ENCODE measurements around the gene ENAH. TPM values are rescaled to one million over a fixed set of nuclear protein-coding genes. Genes with fewer than 3 reads are reported as not detected.

The ENAH gene
- total and polyA plus RNA-seq, 9 of the 15 experiments (the other 6 are each of a cell fraction or from before 2014, with no cell fraction given): 0.03 to 1.2 (median 0.15) TPM

DNA sequence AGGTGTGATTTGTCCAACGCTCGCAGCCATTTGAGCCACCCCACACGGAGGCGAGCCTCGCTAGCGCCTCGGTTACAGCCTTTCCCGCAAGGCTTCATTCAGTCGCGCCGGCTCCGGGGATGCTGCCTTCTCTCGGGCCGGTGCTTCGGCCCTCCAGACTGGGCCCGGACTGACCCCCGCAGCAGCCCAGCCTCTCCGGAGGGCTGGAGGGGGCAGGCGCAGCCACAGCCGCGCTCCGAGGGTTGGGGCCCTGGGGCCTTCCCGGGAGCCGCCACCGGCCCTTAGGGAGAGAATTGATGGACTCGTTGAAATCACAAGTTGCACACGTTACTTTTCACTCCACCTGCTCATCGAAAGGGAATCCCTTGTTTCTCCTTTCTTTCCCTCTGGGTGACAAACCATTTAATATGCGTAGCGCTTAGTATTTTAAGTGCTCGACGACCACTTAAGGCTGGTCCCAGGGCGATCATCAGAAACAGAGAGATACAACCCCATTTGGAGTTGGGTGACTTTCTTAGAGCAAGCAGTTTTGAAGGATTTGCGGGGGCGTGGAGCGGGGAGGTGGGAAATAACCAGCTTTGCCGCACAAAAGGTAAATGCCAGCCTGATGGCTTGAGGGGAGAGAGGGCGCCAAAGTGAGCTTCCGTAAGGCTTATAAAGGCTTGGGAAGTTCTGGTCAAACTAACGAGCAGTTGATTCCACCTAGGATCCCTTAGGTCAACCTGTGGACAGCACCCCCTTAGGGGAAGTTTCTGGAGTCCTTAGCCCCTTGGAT lies 24.6 kb upstream of the ENAH start (continued):
- TF ChIP-seq, protein P1, sequence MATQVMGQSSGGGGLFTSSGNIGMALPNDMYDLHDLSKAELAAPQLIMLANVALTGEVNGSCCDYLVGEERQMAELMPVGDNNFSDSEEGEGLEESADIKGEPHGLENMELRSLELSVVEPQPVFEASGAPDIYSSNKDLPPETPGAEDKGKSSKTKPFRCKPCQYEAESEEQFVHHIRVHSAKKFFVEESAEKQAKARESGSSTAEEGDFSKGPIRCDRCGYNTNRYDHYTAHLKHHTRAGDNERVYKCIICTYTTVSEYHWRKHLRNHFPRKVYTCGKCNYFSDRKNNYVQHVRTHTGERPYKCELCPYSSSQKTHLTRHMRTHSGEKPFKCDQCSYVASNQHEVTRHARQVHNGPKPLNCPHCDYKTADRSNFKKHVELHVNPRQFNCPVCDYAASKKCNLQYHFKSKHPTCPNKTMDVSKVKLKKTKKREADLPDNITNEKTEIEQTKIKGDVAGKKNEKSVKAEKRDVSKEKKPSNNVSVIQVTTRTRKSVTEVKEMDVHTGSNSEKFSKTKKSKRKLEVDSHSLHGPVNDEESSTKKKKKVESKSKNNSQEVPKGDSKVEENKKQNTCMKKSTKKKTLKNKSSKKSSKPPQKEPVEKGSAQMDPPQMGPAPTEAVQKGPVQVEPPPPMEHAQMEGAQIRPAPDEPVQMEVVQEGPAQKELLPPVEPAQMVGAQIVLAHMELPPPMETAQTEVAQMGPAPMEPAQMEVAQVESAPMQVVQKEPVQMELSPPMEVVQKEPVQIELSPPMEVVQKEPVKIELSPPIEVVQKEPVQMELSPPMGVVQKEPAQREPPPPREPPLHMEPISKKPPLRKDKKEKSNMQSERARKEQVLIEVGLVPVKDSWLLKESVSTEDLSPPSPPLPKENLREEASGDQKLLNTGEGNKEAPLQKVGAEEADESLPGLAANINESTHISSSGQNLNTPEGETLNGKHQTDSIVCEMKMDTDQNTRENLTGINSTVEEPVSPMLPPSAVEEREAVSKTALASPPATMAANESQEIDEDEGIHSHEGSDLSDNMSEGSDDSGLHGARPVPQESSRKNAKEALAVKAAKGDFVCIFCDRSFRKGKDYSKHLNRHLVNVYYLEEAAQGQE (IDR thresholded peaks at IDR 0.05; ENCODE audit: borderline replicate concordance): no peak
- TF ChIP-seq, protein P1 (CRISPR knock-in tag; IDR thresholded peaks at IDR 0.05; ENCODE audit: low read depth): no peak
- TF ChIP-seq TEAD1 (CRISPR knock-in tag; IDR thresholded peaks at IDR 0.05) (no peak), NFYB (IDR thresholded peaks at IDR 0.05; ENCODE audit: extremely low read depth, insufficient read length) (no peak), CBX2 (IDR thresholded peaks at IDR 0.05; ENCODE audit: insufficient read depth, low read length, poor library complexity, severe bottlenecking) (peak; percentile 30), EGR1 (conservative IDR thresholded peaks at IDR 0.05) (peak; percentile 68)
- TF ChIP-seq, protein P2, sequence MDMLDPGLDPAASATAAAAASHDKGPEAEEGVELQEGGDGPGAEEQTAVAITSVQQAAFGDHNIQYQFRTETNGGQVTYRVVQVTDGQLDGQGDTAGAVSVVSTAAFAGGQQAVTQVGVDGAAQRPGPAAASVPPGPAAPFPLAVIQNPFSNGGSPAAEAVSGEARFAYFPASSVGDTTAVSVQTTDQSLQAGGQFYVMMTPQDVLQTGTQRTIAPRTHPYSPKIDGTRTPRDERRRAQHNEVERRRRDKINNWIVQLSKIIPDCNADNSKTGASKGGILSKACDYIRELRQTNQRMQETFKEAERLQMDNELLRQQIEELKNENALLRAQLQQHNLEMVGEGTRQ (CRISPR knock-in tag; IDR thresholded peaks at IDR 0.05): no peak
- TF ChIP-seq, protein P3, sequence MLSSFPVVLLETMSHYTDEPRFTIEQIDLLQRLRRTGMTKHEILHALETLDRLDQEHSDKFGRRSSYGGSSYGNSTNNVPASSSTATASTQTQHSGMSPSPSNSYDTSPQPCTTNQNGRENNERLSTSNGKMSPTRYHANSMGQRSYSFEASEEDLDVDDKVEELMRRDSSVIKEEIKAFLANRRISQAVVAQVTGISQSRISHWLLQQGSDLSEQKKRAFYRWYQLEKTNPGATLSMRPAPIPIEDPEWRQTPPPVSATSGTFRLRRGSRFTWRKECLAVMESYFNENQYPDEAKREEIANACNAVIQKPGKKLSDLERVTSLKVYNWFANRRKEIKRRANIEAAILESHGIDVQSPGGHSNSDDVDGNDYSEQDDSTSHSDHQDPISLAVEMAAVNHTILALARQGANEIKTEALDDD (IDR thresholded peaks at IDR 0.05): 0 out of 2 replicates have a peak, but pooled peaks have one; percentile 11
